ENCODE data around the gene UPK3BL1.
"Not testable (repeated sequence)": the region's sequence is repeated elsewhere in the genome, so short reads cannot be mapped to it uniquely, and the experiment has no call there.

The UPK3BL1 gene

GRCh38 chr7:102613575-102614345 is 28.8 kb downstream of the UPK3BL1 start:
- not testable (repeated sequence) for DNase-seq; ATAC-seq (replicated peaks)

GRCh38 chr7:102611675-102612325 is 30.8 kb downstream of the UPK3BL1 start:
- not testable (repeated sequence) for H3K9me3 Mint-ChIP-seq; DNase-seq; H3K27me3 Mint-ChIP-seq; H3K4me1 Mint-ChIP-seq (ENCODE audit: low read depth in 2 of 2); H3K27ac Mint-ChIP-seq; ATAC-seq (replicated peaks); H3K36me3 Mint-ChIP-seq (ENCODE audit: insufficient read depth)
- H3K4me3 Mint-ChIP-seq: peak overlapping the region in 1 of 2 donors; percentile 62

More at GRCh38 chr7:102613575-102614345, 28.8 kb downstream of the UPK3BL1 start:
- H3K4me3 Mint-ChIP-seq; H3K9me3 Mint-ChIP-seq; H3K27me3 Mint-ChIP-seq; H3K4me1 Mint-ChIP-seq (ENCODE audit: low read depth in 2 of 2); H3K36me3 Mint-ChIP-seq (ENCODE audit: insufficient read depth); H3K27ac Mint-ChIP-seq: not testable (repeated sequence)

GRCh38 chr7:102611013-102611674 is 31.4 kb downstream of the UPK3BL1 start:
- not testable (repeated sequence) for H3K27ac Mint-ChIP-seq; H3K27me3 Mint-ChIP-seq; H3K4me1 Mint-ChIP-seq (ENCODE audit: low read depth in 2 of 2); H3K36me3 Mint-ChIP-seq (ENCODE audit: insufficient read depth); DNase-seq; H3K4me3 Mint-ChIP-seq; H3K9me3 Mint-ChIP-seq
- ATAC-seq (replicated peaks): peak; percentile 72

DNA sequence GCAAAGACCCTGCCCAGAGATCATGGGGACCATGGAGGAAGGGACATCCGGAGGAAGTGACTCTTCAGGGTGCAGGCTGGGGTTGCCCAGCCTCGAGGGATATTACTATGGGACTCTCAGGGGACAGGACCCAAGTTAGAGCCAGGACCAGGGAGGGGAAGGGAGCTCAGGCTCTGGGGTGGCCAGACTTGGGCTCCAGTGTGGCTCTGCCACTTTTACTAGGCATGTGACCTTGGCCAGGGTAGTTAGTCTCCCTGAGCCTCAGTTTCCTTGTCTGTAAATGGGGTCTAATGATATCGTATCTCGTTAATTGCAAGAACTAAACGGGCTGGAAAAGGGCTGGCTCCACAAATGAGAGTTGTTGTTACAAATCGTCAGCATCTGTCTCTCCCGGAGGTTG is 32.1 kb downstream of the UPK3BL1 start:
- not testable (repeated sequence) for H3K27me3 Mint-ChIP-seq; H3K4me1 Mint-ChIP-seq (ENCODE audit: low read depth in 2 of 2); H3K36me3 Mint-ChIP-seq (ENCODE audit: insufficient read depth); H3K27ac Mint-ChIP-seq; H3K9me3 Mint-ChIP-seq; ATAC-seq (replicated peaks); DNase-seq
- peak overlapping the region in 1 of 2 donors; percentile 46 for H3K4me3 Mint-ChIP-seq

- not testable (repeated sequence) for ATAC-seq (replicated peaks); H3K9me3 Mint-ChIP-seq; H3K27ac Mint-ChIP-seq; DNase-seq; H3K4me1 Mint-ChIP-seq (ENCODE audit: low read depth in 2 of 2); H3K27me3 Mint-ChIP-seq; H3K4me3 Mint-ChIP-seq; H3K36me3 Mint-ChIP-seq (ENCODE audit: insufficient read depth)
Observed at GRCh38 chr7:102609734-102610133, 32.9 kb downstream of the UPK3BL1 start.

GRCh38 chr7:102606848-102607247 is 35.7 kb downstream of the UPK3BL1 start:
- DNase-seq: not testable (repeated sequence)

GRCh38 chr7:102604431-102605145 is 38.0 kb downstream of the UPK3BL1 start:
- not testable (repeated sequence) for H3K27ac Mint-ChIP-seq; H3K27me3 Mint-ChIP-seq; H3K4me3 Mint-ChIP-seq; H3K9me3 Mint-ChIP-seq; ATAC-seq (replicated peaks); H3K36me3 Mint-ChIP-seq (ENCODE audit: insufficient read depth); DNase-seq; H3K4me1 Mint-ChIP-seq (ENCODE audit: low read depth in 2 of 2)

More at GRCh38 chr7:102606848-102607247, 35.7 kb downstream of the UPK3BL1 start:
- H3K4me3 Mint-ChIP-seq; H3K27ac Mint-ChIP-seq; H3K9me3 Mint-ChIP-seq; H3K36me3 Mint-ChIP-seq (ENCODE audit: insufficient read depth); H3K27me3 Mint-ChIP-seq; ATAC-seq (replicated peaks); H3K4me1 Mint-ChIP-seq (ENCODE audit: low read depth in 2 of 2): not testable (repeated sequence)

DNA sequence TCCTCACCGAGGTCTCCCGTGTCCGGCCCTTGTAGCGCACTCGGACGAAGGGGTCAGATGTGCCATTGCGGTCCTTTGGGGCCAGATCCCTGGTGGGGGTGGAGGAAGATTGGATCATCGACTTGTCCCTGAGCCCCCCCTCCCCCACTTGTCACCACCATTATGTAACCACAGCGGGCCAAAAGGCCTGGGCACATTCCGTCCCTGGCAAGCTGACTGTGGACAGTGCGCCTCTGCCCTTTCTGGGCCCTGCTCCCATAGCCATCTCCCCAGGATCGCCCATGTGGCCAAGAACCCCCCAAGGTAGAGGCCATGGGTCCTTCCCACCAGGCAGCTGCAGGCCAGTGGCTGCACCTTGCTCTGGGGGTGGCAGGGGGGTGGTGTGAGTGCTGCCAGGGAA is 40.3 kb downstream of the UPK3BL1 start:
- DNase-seq; ATAC-seq (replicated peaks); H3K9me3 Mint-ChIP-seq; H3K4me3 Mint-ChIP-seq; H3K27me3 Mint-ChIP-seq; H3K36me3 Mint-ChIP-seq (ENCODE audit: insufficient read depth); H3K4me1 Mint-ChIP-seq (ENCODE audit: low read depth in 2 of 2); H3K27ac Mint-ChIP-seq: not testable (repeated sequence)

DNA sequence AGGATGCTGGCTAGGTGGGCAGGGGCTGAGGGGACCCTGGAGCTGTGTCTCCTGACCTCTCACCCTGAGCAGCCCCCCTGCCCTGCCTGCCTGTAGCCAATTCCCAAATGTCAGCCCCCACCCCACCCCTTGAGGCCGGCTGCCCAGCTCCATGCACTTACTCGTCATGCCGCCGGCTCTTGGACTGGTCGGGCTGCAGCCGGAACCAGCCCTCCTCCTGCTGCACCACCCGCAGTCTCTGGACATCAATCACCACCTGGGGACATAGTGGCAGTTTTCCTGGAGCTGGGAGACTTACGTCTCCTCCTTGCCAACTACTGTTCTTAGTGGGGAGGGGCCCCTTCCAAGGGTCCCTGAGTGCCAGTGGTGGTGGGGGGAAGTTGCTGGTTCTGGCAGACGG is 42.9 kb downstream of the UPK3BL1 start:
- not testable (repeated sequence) for DNase-seq; H3K27ac Mint-ChIP-seq; H3K4me1 Mint-ChIP-seq (ENCODE audit: low read depth in 2 of 2); H3K9me3 Mint-ChIP-seq; H3K36me3 Mint-ChIP-seq (ENCODE audit: insufficient read depth); H3K4me3 Mint-ChIP-seq; H3K27me3 Mint-ChIP-seq; ATAC-seq (replicated peaks)

DNA sequence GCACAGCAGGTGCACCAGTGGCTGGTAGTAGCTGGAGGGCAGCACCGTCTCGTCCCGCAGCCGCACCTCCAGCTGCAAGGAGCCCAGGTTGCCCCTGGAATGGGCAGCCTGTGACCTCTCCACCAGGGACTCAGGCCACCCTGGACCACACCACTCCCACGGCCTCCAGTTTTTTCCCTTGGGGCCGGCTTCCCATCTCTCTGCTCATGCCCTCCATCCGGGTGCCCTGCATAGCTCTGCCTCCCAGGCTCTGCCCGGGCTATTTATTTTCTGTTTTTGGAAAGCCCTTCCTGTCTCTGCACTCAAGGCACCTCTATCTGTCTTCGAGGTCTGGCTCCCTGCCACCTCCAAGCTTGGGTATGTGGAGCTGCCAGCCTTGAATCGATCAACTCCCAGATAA is 46.6 kb downstream of the UPK3BL1 start:
- ATAC-seq (replicated peaks); H3K4me3 Mint-ChIP-seq; H3K27ac Mint-ChIP-seq; H3K27me3 Mint-ChIP-seq; H3K36me3 Mint-ChIP-seq (ENCODE audit: insufficient read depth); H3K9me3 Mint-ChIP-seq; DNase-seq; H3K4me1 Mint-ChIP-seq (ENCODE audit: low read depth in 2 of 2): not testable (repeated sequence)

- not testable (repeated sequence) for DNase-seq; H3K4me3 Mint-ChIP-seq; H3K4me1 Mint-ChIP-seq (ENCODE audit: low read depth in 2 of 2); H3K9me3 Mint-ChIP-seq; H3K36me3 Mint-ChIP-seq (ENCODE audit: insufficient read depth); H3K27ac Mint-ChIP-seq; H3K27me3 Mint-ChIP-seq
- ATAC-seq (replicated peaks): peak; percentile 70
Observed at GRCh38 chr7:102593637-102594334, 48.8 kb downstream of the UPK3BL1 start.

DNA sequence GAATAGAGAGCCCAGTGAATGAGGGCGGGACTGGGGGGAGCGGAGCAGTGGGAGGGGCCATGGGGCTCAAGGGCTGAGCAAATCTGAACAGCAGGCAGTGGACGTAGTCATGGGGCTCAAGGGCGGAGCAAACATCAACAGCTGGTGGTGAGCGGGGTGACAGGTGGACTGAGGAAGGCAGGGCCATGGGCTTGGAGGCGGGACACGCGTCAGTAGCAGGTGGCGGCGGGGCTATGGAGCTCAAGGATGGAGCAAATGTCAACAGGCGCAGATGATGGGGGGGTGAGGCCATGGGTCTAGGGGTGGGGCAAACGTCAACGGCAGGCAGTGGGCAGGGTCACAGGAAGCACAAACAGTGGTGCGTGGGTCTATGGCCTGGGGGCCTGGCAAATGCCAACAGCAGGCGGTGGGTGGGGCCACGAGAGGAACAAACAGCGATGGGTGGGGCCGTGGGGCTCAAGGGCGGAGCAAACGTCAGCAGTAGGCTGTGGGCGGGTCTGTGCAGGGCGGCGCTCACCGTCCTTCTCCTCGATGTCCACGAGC is 50.0 kb downstream of the UPK3BL1 start:
- H3K27ac Mint-ChIP-seq; H3K4me1 Mint-ChIP-seq (ENCODE audit: low read depth in 2 of 2); H3K9me3 Mint-ChIP-seq; H3K4me3 Mint-ChIP-seq; H3K27me3 Mint-ChIP-seq; H3K36me3 Mint-ChIP-seq (ENCODE audit: insufficient read depth): not testable (repeated sequence)
- DNase-seq (peak; percentile 22 to 45 (median 25)), ATAC-seq (replicated peaks) (peak; percentile 63)

DNA sequence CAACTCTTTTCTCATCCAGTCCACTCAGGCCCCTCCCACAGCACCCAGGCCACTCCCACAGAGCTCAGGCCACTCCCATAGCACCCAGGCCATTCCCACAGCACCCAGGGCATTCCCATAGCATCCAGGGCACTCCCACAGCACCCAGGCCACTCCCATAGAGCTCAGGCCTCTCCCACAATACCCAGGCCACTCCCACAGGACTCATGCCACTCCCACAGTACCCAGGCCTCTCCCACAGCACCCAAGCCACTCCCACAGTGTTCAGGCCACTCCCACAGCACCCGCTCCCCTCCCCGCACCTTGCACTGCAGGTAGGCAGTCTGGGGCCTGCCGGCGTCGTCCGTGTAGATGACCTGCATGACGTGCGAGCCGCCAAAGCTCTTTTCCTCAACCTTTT is 52.7 kb downstream of the UPK3BL1 start:
- peak; percentile 34 for ATAC-seq (replicated peaks)
- not testable (repeated sequence) for H3K4me3 Mint-ChIP-seq; H3K27ac Mint-ChIP-seq; H3K36me3 Mint-ChIP-seq (ENCODE audit: insufficient read depth); DNase-seq; H3K4me1 Mint-ChIP-seq (ENCODE audit: low read depth in 2 of 2); H3K27me3 Mint-ChIP-seq; H3K9me3 Mint-ChIP-seq

Measured in effector memory CD8-positive, alpha-beta T cell (primary cell).